ENCODE measurements around the gene IL1F10.

DNA sequence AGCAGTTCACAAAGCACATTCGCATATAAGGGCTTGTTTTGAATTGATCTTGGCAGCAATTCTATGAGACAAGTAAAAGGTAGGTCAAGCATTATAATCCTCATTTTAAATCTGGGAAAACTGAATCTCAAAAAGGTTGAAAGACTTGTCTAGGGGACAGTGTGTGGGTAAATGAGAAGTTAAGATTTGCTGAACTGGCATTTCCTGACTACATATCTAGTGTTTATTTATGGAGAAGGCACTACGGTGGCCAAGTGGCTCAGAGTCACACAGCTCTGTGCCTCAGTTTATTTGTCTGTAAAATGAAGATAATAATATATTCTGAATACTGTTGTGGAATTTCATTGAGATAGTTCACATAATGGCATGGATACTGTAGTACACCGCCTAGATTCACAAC, 43.4 kb downstream of the IL1F10 start:
- TF ChIP-seq, protein P1, sequence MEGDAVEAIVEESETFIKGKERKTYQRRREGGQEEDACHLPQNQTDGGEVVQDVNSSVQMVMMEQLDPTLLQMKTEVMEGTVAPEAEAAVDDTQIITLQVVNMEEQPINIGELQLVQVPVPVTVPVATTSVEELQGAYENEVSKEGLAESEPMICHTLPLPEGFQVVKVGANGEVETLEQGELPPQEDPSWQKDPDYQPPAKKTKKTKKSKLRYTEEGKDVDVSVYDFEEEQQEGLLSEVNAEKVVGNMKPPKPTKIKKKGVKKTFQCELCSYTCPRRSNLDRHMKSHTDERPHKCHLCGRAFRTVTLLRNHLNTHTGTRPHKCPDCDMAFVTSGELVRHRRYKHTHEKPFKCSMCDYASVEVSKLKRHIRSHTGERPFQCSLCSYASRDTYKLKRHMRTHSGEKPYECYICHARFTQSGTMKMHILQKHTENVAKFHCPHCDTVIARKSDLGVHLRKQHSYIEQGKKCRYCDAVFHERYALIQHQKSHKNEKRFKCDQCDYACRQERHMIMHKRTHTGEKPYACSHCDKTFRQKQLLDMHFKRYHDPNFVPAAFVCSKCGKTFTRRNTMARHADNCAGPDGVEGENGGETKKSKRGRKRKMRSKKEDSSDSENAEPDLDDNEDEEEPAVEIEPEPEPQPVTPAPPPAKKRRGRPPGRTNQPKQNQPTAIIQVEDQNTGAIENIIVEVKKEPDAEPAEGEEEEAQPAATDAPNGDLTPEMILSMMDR (IDR thresholded peaks at IDR 0.05): no peak
- no peak for TF ChIP-seq EZH2 (IDR thresholded peaks at IDR 0.05)
